GM18519 (cell line): ENCODE measurements around the gene RTN4RL1.

Source experiments
- ATAC-seq: cut with Tn5 transposase; IDR thresholded peaks from one replicate; pipeline ENCODE4 v1.9.1; 2021; ENCODE audit warnings: mild to moderate bottlenecking, moderate library complexity; ENCODE audit not compliant: unreplicated experiment, low FRiP score

The RTN4RL1 gene

DNA sequence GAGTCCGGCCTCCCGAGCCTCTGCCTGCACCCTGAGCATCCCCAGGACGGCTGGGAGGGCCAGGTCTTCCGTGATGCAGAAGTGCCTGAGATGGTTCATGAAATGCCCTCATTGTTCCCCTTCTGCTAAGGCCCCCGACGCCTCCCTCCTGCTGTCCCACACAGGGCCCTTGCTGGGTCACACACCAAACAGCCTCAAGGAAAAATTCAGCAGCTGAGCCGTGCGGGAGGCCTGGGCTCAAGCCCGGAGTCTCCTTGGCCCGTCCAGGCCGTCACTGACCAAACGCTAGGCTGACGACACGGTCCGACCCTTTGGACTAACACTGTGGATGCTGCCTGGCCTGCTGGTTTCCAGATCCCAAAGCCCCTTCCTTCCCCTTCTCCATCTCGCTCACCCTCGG lies 90.2 kb downstream of the RTN4RL1 start:
- no peak for ATAC-seq

- ATAC-seq, result no peak
Observed at GRCh38 chr17:1933875-1934715, 91.0 kb downstream of the RTN4RL1 start.

GRCh38 chr17:1931844-1932579 lies 93.1 kb downstream of the RTN4RL1 start:
- no peak for ATAC-seq

DNA sequence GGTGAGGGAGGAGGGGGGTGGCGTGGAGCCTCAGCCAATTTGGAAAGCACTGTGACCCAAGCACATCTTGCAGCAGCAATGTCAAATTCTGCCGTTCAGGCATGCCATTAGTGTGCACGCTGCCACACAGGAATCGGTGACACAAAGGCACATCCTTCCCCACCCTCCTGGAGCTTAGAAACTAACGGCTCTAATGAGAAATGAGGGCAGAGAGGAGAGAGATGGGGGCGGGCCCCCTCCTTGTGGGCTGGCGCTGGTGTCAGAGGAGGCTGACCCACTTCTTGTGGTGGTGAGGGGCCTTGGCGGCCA lies 94.8 kb downstream of the RTN4RL1 start:
- no peak for ATAC-seq

DNA sequence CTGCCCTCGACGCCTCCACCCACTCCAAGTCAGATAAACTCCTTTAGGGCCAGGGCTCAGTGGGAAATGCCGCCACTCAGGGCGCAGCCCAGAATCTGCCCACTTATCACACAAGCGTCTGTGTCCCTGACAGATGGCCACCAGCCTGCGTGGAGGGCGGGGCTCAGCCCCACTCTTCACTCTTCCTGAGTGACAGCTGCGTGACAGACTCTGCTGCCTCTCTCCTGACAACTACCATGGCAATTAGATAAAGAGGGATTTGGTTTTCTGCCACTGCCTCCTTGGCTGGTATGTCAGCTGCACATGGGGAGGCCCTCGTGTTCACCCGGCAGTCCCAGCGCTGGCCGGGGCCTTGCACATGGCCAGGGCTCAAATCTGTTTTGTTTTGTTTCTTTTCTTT lies 96.2 kb downstream of the RTN4RL1 start:
- ATAC-seq, result no peak

- no peak for ATAC-seq
Observed at GRCh38 chr17:1920948-1921351, 104.2 kb downstream of the RTN4RL1 start.

- ATAC-seq, result no peak
Observed at GRCh38 chr17:1919201-1919600, 105.9 kb downstream of the RTN4RL1 start.

- ATAC-seq, result no peak
Observed at GRCh38 chr17:1918346-1919162, 106.6 kb downstream of the RTN4RL1 start.

GRCh38 chr17:1916963-1917715 lies 108.0 kb downstream of the RTN4RL1 start:
- no peak for ATAC-seq

DNA sequence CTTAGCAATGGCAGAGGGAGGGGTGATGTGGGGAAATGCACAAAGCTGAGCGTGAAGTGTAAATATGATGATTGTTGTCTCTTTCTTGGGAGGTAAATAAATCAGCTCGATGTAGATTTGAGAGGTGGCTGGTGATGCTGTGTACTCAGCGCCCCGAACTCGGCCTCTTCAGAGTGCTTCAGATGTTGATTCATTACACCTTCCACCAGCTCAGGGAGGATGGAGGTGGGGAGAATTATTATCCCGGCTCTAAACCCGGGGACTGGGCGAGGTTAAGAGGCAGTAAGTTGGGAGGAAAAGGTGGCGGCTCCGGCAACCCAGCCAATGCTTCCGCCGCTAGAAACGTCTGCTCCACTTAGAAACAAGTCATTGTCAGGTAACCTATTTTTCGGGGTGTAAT lies 108.8 kb downstream of the RTN4RL1 start:
- ATAC-seq, result no peak

DNA sequence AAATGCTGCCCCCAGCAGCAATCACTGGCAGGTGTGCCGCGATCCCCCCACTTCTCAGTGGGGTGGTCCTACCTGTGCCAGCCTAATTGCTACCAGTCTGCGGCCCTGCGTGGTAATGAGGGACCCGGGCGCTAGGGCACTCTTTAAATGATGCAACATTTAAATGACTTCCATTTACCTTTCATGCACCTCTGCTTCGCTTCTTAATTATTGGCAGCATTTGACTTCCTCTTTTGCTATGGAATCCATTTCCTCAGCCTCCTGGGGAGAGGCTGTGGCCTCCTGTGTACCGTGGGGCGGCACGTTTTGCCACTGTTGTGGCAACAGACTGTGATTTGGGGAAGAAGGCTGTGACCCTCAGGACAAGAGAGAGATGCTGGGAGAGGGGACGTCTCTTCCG lies 109.2 kb downstream of the RTN4RL1 start:
- no peak for ATAC-seq

GRCh38 chr17:1914661-1915083 lies 110.5 kb downstream of the RTN4RL1 start:
- ATAC-seq, result no peak

- no peak for ATAC-seq
Observed at GRCh38 chr17:1913702-1914101, 111.4 kb downstream of the RTN4RL1 start.

GRCh38 chr17:1912146-1912545 lies 113.0 kb downstream of the RTN4RL1 start:
- ATAC-seq, result no peak

GRCh38 chr17:1909985-1910384 lies 115.1 kb downstream of the RTN4RL1 start:
- ATAC-seq, result no peak

- ATAC-seq, result no peak
Observed at GRCh38 chr17:1908699-1909309, 116.3 kb downstream of the RTN4RL1 start.

- no peak for ATAC-seq
Observed at GRCh38 chr17:1907909-1908698, 117.0 kb downstream of the RTN4RL1 start.

GRCh38 chr17:1907216-1907631 lies 117.9 kb downstream of the RTN4RL1 start:
- no peak for ATAC-seq

DNA sequence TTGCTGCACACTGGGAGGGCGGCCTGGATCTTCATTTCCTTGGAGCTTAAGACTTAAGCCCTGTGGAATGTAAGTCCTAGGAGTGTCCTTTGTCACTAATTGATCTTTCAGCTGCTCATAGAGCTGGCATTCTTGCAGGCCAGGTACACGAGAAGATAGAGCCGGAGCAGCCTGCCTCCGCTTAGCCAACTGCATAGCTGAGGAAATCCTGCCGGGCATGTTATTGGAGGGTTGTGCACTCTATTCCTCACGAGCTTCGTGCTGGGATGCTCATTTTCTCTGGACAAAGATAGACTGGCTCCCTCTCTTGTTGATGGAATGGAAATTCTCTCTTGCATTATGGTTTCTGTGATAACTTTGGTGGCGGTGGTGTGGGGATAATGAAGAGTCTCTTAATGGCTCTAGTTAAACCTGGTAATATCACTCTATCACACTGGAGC lies 118.5 kb downstream of the RTN4RL1 start:
- no peak for ATAC-seq
